ENCODE results near the gene GTSF1L.

DNA sequence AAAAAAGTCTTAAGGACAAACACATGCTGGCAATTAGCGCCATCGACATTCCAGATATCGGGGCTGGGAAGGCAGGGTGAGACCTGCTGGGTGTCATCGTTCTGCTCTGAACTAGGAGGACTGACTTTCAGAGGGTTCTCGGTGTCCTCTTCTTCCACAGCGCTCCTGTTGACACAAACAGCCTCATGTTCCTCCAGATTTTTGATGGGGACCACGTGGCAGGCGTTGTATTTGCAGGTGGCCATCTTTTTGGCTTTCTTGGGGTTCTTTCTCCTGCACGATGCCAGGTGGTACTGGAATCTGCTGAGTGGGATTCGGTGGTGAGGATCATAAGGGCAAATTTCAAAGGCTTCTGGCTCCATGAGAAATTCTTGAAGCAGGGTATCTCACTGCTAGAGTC, 469 bp downstream of the GTSF1L start:
- TF ChIP-seq, protein P1, sequence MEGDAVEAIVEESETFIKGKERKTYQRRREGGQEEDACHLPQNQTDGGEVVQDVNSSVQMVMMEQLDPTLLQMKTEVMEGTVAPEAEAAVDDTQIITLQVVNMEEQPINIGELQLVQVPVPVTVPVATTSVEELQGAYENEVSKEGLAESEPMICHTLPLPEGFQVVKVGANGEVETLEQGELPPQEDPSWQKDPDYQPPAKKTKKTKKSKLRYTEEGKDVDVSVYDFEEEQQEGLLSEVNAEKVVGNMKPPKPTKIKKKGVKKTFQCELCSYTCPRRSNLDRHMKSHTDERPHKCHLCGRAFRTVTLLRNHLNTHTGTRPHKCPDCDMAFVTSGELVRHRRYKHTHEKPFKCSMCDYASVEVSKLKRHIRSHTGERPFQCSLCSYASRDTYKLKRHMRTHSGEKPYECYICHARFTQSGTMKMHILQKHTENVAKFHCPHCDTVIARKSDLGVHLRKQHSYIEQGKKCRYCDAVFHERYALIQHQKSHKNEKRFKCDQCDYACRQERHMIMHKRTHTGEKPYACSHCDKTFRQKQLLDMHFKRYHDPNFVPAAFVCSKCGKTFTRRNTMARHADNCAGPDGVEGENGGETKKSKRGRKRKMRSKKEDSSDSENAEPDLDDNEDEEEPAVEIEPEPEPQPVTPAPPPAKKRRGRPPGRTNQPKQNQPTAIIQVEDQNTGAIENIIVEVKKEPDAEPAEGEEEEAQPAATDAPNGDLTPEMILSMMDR (IDR thresholded peaks at IDR 0.05), result no peak
- TF ChIP-seq POLR2A (IDR thresholded peaks at IDR 0.05), result no peak
- no peak for TF ChIP-seq POLR2AphosphoS5 (IDR thresholded peaks at IDR 0.05)
- no peak for TF ChIP-seq EP300 (IDR thresholded peaks at IDR 0.05)

Measured in upper lobe of left lung (tissue), 4 donors.